ENCODE results near the gene NEURL1B.

Gene NEURL1B

GRCh38 chr5:172637110-172637580 is 3.9 kb upstream of the NEURL1B start:
- no peak overlapping the region for H3K9ac ChIP-seq (ENCODE audit: low read depth, low read length)
- no peak overlapping the region for H3K27ac ChIP-seq (ENCODE audit: low read length)
- no peaks in the 10 kb centered on the region for H3K4me1 ChIP-seq (ENCODE audit: insufficient read depth, low read length)
- H3K4me3 ChIP-seq (ENCODE audit: low read length), result no peak overlapping the region
- no peaks in the 10 kb centered on the region for H3K36me3 ChIP-seq (ENCODE audit: insufficient read depth, low read depth, low read length)
- no peaks in the 10 kb centered on the region for H3K9me3 ChIP-seq (ENCODE audit: insufficient read depth, low read depth, low read length)
- H3K27me3 ChIP-seq (ENCODE audit: insufficient read depth, low read length), result peaks cover 37% of the 10 kb centered on the region

GRCh38 chr5:172637740-172638139 is 3.3 kb upstream of the NEURL1B start:
- peaks cover 43% of the 10 kb centered on the region for H3K27me3 ChIP-seq (ENCODE audit: insufficient read depth, low read length)
- no peak overlapping the region for H3K27ac ChIP-seq (ENCODE audit: low read length)
- H3K9ac ChIP-seq (ENCODE audit: low read depth, low read length), result no peak overlapping the region
- no peaks in the 10 kb centered on the region for H3K36me3 ChIP-seq (ENCODE audit: insufficient read depth, low read depth, low read length)
- no peaks in the 10 kb centered on the region for H3K9me3 ChIP-seq (ENCODE audit: insufficient read depth, low read depth, low read length)
- H3K4me1 ChIP-seq (ENCODE audit: insufficient read depth, low read length), result no peaks in the 10 kb centered on the region
- H3K4me3 ChIP-seq (ENCODE audit: low read length), result no peak overlapping the region

- no peak overlapping the region for H3K4me3 ChIP-seq (ENCODE audit: low read length)
- peaks cover 49% of the 10 kb centered on the region for H3K27me3 ChIP-seq (ENCODE audit: insufficient read depth, low read length)
- H3K36me3 ChIP-seq (ENCODE audit: insufficient read depth, low read depth, low read length), result no peaks in the 10 kb centered on the region
- no peaks in the 10 kb centered on the region for H3K9me3 ChIP-seq (ENCODE audit: insufficient read depth, low read depth, low read length)
- H3K9ac ChIP-seq (ENCODE audit: low read depth, low read length), result no peak overlapping the region
- H3K4me1 ChIP-seq (ENCODE audit: insufficient read depth, low read length), result peaks cover 3% of the 10 kb centered on the region; the same call in 1 of the 2 replicates
- H3K27ac ChIP-seq (ENCODE audit: low read length), result no peak overlapping the region
Measured at GRCh38 chr5:172638209-172638768, 2.8 kb upstream of the NEURL1B start.

- H3K36me3 ChIP-seq (ENCODE audit: insufficient read depth, low read depth, low read length), result no peaks in the 10 kb centered on the region
- H3K9ac ChIP-seq (ENCODE audit: low read depth, low read length), result peak overlapping the region; percentile 69; the same call in 1 of the 2 replicates
- peaks cover 18% of the 10 kb centered on the region for H3K4me1 ChIP-seq (ENCODE audit: insufficient read depth, low read length)
- H3K27ac ChIP-seq (ENCODE audit: low read length), result no peak overlapping the region
- H3K9me3 ChIP-seq (ENCODE audit: insufficient read depth, low read depth, low read length), result no peaks in the 10 kb centered on the region
- peaks cover 58% of the 10 kb centered on the region for H3K27me3 ChIP-seq (ENCODE audit: insufficient read depth, low read length)
- H3K4me3 ChIP-seq (ENCODE audit: low read length), result peak overlapping the region; percentile 74; the same call in 1 of the 2 replicates
Measured at GRCh38 chr5:172640139-172640538, 924 bp upstream of the NEURL1B start.

- H3K9me3 ChIP-seq (ENCODE audit: insufficient read depth, low read depth, low read length), result no peaks in the 10 kb centered on the region
- H3K4me1 ChIP-seq (ENCODE audit: insufficient read depth, low read length), result peaks cover 18% of the 10 kb centered on the region
- peaks cover 58% of the 10 kb centered on the region for H3K27me3 ChIP-seq (ENCODE audit: insufficient read depth, low read length)
- H3K4me3 ChIP-seq (ENCODE audit: low read length), result peak overlapping the region; percentile 74
- H3K9ac ChIP-seq (ENCODE audit: low read depth, low read length), result peak overlapping the region; percentile 57; the same call in 1 of the 2 replicates
- H3K27ac ChIP-seq (ENCODE audit: low read length), result no peak overlapping the region
- no peaks in the 10 kb centered on the region for H3K36me3 ChIP-seq (ENCODE audit: insufficient read depth, low read depth, low read length)
Measured at GRCh38 chr5:172641359-172642050, 442 bp downstream of the NEURL1B start.

- H3K27me3 ChIP-seq (ENCODE audit: insufficient read depth, low read length), result peaks cover 58% of the 10 kb centered on the region
- no peaks in the 10 kb centered on the region for H3K36me3 ChIP-seq (ENCODE audit: insufficient read depth, low read depth, low read length)
- H3K9me3 ChIP-seq (ENCODE audit: insufficient read depth, low read depth, low read length), result no peaks in the 10 kb centered on the region
- H3K4me3 ChIP-seq (ENCODE audit: low read length), result peak overlapping the region; percentile 74
- H3K27ac ChIP-seq (ENCODE audit: low read length), result no peak overlapping the region
- peaks cover 18% of the 10 kb centered on the region for H3K4me1 ChIP-seq (ENCODE audit: insufficient read depth, low read length)
- H3K9ac ChIP-seq (ENCODE audit: low read depth, low read length), result peak overlapping the region; percentile 57; the same call in 1 of the 2 replicates
Measured at GRCh38 chr5:172642051-172642409, 967 bp downstream of the NEURL1B start.

GRCh38 chr5:172642486-172642885 is 1.4 kb downstream of the NEURL1B start:
- no peaks in the 10 kb centered on the region for H3K9me3 ChIP-seq (ENCODE audit: insufficient read depth, low read depth, low read length)
- H3K27me3 ChIP-seq (ENCODE audit: insufficient read depth, low read length), result peaks cover 57% of the 10 kb centered on the region
- no peak overlapping the region for H3K9ac ChIP-seq (ENCODE audit: low read depth, low read length)
- peaks cover 18% of the 10 kb centered on the region for H3K4me1 ChIP-seq (ENCODE audit: insufficient read depth, low read length)
- no peaks in the 10 kb centered on the region for H3K36me3 ChIP-seq (ENCODE audit: insufficient read depth, low read depth, low read length)
- H3K27ac ChIP-seq (ENCODE audit: low read length), result no peak overlapping the region
- no peak overlapping the region for H3K4me3 ChIP-seq (ENCODE audit: low read length)

- Histone ChIP-seq H3K4me1 (ENCODE audit: insufficient read depth, low read length) (peaks cover 18% of the 10 kb centered on the region), H3K9me3 (ENCODE audit: insufficient read depth, low read depth, low read length) (no peaks in the 10 kb centered on the region), H3K27me3 (ENCODE audit: insufficient read depth, low read length) (peaks cover 50% of the 10 kb centered on the region), H3K27ac (ENCODE audit: low read length) (no peak overlapping the region), H3K9ac (ENCODE audit: low read depth, low read length) (peak overlapping the region; percentile 18; the same call in 1 of the 2 replicates), H3K36me3 (ENCODE audit: insufficient read depth, low read depth, low read length) (no peaks in the 10 kb centered on the region), H3K4me3 (ENCODE audit: low read length) (no peak overlapping the region)
Measured at GRCh38 chr5:172642926-172643871, 2.1 kb downstream of the NEURL1B start.

- peaks cover 44% of the 10 kb centered on the region for H3K27me3 ChIP-seq (ENCODE audit: insufficient read depth, low read length)
- no peak overlapping the region for H3K27ac ChIP-seq (ENCODE audit: low read length)
- no peaks in the 10 kb centered on the region for H3K36me3 ChIP-seq (ENCODE audit: insufficient read depth, low read depth, low read length)
- H3K4me3 ChIP-seq (ENCODE audit: low read length), result no peak overlapping the region
- peaks cover 18% of the 10 kb centered on the region for H3K4me1 ChIP-seq (ENCODE audit: insufficient read depth, low read length)
- no peak overlapping the region for H3K9ac ChIP-seq (ENCODE audit: low read depth, low read length)
- no peaks in the 10 kb centered on the region for H3K9me3 ChIP-seq (ENCODE audit: insufficient read depth, low read depth, low read length)
Measured at GRCh38 chr5:172644266-172644665, 3.2 kb downstream of the NEURL1B start.

GRCh38 chr5:172644711-172645110 is 3.6 kb downstream of the NEURL1B start:
- H3K4me3 ChIP-seq (ENCODE audit: low read length), result no peak overlapping the region
- H3K9me3 ChIP-seq (ENCODE audit: insufficient read depth, low read depth, low read length), result no peaks in the 10 kb centered on the region
- peaks cover 18% of the 10 kb centered on the region for H3K4me1 ChIP-seq (ENCODE audit: insufficient read depth, low read length)
- no peaks in the 10 kb centered on the region for H3K36me3 ChIP-seq (ENCODE audit: insufficient read depth, low read depth, low read length)
- H3K27ac ChIP-seq (ENCODE audit: low read length), result no peak overlapping the region
- H3K9ac ChIP-seq (ENCODE audit: low read depth, low read length), result no peak overlapping the region
- H3K27me3 ChIP-seq (ENCODE audit: insufficient read depth, low read length), result peaks cover 40% of the 10 kb centered on the region

GRCh38 chr5:172645271-172646055 is 4.4 kb downstream of the NEURL1B start:
- Histone ChIP-seq H3K27ac (ENCODE audit: low read length) (no peak overlapping the region), H3K4me1 (ENCODE audit: insufficient read depth, low read length) (peaks cover 18% of the 10 kb centered on the region), H3K4me3 (ENCODE audit: low read length) (no peak overlapping the region), H3K36me3 (ENCODE audit: insufficient read depth, low read depth, low read length) (no peaks in the 10 kb centered on the region), H3K27me3 (ENCODE audit: insufficient read depth, low read length) (peaks cover 32% of the 10 kb centered on the region), H3K9ac (ENCODE audit: low read depth, low read length) (no peak overlapping the region), H3K9me3 (ENCODE audit: insufficient read depth, low read depth, low read length) (no peaks in the 10 kb centered on the region)
